HG03575 (cell line): ENCODE results near the gene TFRC.
"Not testable (repeated sequence)": the region's sequence is repeated elsewhere in the genome, so short reads cannot be mapped to it uniquely, and the experiment has no call there.

Source experiments
- ATAC-seq: cut with Tn5 transposase; IDR thresholded peaks from one replicate; pipeline ENCODE4 v1.9.1; 2021; ENCODE audit not compliant: unreplicated experiment, insufficient number of reproducible peaks, low FRiP score; ENCODE audit errors: extremely low read depth

TFRC gene

GRCh38 chr3:196081834-196082618 lies at the start of gene TFRC:
Gene TFRC (minus strand): TSS chr3:196082090. CDS start chr3:196077099, 4,991 bp downstream.
- no peak for ATAC-seq

DNA sequence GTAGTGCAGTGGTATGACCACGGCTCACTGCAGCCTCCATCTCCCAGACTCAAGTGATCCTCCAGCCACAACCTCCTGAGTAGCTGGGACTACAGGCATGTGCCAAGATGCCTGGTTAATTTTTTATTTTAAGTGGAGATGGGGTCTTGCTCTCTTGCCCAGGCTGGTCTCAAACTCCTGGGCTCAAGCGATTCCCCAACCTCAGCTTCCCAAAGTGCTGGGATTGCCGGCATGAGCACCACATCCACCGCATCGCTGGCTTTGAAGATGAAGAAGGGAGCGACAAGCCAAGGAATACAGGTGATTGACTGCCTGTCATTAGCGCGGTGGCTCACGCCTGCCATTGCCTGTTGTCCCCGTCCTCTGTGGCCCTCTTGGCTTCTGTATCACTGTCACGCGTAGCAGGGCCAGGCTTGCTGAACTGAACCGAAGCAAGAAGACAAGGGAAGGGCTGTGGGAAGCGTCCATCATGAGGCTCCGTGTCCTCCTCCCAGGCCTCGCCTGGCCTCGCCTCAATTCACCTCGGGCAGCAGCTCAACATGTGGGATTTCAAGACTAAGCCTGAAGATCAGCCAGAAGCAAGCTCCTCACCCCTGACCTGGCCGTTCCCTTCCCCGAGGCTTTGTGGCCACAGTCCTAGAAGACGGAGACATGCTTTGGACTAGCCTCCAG lies 46.4 kb upstream of the TFRC start:
- no peak for ATAC-seq

- ATAC-seq, result no peak
These were observed 45.6 kb upstream of the TFRC start for GRCh38 chr3:196127308-196128040.

GRCh38 chr3:196124608-196125007 lies 42.7 kb upstream of the TFRC start:
- no peak for ATAC-seq

DNA sequence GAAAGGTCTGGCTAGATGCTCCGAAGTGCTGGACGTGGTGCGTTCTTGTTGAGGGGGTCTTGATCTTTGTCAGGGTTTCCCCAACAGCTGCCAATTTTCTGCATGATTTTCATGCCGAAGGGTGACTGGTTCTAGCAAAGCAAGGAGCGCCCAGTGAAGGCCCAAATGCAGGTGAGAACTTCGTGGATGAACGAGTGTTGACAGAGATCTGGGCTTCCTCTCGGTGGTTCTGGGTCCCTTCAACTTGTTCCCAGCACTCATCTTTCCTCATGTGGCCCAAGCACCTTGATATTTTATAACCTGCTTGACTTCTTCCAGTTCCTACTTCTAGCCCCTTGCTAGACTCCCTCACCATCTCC lies 40.8 kb upstream of the TFRC start:
- no peak for ATAC-seq

GRCh38 chr3:196122021-196122687 lies 40.3 kb upstream of the TFRC start:
- no peak for ATAC-seq

DNA sequence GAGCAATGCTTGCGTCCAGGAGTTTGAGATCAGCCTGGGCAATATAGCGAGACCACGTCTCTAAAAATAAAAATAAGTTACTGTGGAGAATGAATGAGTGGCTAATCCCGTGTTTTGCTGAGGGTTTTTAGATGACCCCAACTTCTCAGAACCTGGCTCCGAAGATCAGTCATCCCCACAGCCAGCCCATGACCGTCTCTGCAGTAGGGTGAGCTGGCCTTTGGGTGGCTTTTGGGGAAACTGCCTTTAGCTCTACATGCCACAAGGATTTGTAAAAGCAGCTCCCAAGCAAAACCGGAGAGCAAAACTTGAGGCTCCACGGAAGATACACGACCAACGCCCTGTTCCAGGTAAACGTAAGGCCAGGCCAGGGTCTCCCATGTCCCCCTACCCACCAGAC lies 39.2 kb upstream of the TFRC start:
- no peak for ATAC-seq

GRCh38 chr3:196120291-196120951 lies 38.5 kb upstream of the TFRC start:
- ATAC-seq, result no peak

- ATAC-seq, result no peak
These were observed 35.9 kb upstream of the TFRC start for GRCh38 chr3:196117809-196118208.

- ATAC-seq, result no peak
These were observed 33.8 kb upstream of the TFRC start for GRCh38 chr3:196115678-196116083.

- no peak for ATAC-seq
These were observed 30.1 kb upstream of the TFRC start for GRCh38 chr3:196111939-196112386.

GRCh38 chr3:196108075-196108743 lies 26.3 kb upstream of the TFRC start:
- ATAC-seq, result no peak

DNA sequence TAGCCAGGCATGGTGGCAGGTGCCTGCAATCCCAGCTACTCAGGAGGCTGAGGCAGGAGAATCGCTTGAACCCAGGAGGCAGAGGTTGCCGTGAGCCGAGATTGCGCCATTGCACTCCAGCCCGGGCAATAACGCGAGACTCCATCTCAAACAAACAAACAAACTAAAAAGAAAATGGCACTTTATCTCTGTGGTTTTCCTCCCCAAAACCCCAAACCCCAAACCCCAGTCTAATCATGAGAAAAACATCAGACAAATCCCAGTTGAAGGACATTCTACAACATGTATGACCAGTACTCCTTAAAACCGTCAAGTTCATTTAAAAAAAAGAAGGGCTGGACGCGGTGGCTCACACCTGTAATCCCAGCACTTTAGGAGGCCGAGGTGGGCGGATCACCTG lies 22.8 kb upstream of the TFRC start:
- not testable (repeated sequence) for ATAC-seq

- ATAC-seq, result not testable (repeated sequence)
These were observed 16.6 kb upstream of the TFRC start for GRCh38 chr3:196098365-196098980.

GRCh38 chr3:196097373-196098154 lies 15.7 kb upstream of the TFRC start:
- ATAC-seq, result no peak

- peak; percentile 51 for ATAC-seq
These were observed 14.6 kb upstream of the TFRC start for GRCh38 chr3:196096382-196096953.
